GM19372 (cell line): ENCODE measurements around the gene TMOD3.
"Not testable (repeated sequence)": the region's sequence is repeated elsewhere in the genome, so short reads cannot be mapped to it uniquely, and the experiment has no call there.

Experiments
- ATAC-seq: cut with Tn5 transposase; IDR thresholded peaks from one replicate; pipeline ENCODE4 v1.9.1; 2021; ENCODE audit warnings: mild to moderate bottlenecking, low read depth, moderate library complexity; ENCODE audit not compliant: unreplicated experiment

The TMOD3 gene

GRCh38 chr15:51861557-51862359 lies 32.3 kb downstream of the TMOD3 start:
- no peak for ATAC-seq

DNA sequence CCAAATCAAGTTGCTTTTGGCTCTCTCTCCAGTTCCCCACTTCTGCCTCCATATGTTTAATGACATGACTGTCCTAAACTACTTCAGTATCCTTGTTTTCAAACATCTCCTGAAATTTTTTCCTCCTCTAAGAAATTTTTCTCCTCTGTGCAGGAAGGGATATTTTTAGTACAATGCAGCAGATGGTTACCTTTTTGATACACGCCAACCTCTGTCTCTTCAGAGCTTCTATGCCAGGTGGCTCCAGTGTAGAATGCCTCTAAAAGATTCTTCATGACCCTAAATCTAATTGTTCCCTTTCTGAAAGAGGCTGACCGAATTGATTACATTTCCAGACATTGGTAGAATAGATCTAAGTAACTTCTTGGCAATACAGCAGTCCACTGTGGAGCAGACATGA lies 33.7 kb downstream of the TMOD3 start:
- ATAC-seq, result no peak

DNA sequence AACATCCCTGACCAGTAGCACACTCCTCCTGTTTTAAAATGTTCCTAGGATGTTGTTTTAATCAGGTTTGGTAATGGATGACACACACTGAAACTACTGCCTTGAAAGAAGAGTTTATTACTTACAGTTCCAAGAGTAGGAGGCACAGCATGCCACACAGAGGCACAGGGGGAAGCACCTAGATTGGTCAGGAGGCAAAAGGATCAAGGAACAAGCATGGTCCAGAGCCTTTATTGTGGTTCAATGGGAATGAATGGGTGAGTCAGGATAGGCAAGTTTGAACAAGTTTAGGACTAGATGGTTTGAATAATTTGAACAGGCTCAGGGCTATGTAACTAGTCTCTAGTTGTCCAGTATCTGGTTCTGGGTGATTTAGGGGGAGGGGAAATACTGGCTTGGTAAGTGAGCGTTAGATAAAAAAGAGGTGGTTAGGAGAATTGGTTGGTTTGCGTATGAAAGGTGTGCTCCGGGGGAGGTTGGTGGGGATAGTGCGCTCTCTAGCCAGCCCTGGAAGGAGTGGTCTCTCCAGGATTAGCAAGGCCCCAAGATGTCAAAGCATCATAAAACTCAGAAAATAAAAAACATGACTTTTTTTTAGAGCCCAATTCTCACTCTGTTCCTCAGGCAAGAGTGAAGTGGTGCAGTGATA lies 35.1 kb downstream of the TMOD3 start:
- no peak for ATAC-seq

DNA sequence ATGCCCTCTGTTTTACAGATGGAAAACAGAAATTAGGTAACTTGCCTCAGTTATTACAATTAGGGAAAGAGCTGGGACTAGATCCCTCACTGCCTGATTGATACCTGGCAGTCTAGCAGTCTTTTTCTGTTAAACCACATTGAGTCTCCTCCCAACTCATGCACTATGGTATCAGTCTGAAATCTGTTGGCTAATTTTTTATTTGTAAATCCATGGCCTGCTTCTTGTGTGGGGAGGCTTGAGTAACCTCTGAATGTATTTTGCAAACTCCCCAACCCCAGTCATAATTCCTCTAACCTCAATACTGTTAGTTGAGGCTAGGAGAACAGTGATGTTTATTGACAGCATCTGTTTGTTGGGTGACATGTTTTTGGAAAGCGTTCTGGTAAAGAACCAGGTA lies 35.9 kb downstream of the TMOD3 start:
- ATAC-seq, result no peak

GRCh38 chr15:51866161-51866560 lies 36.7 kb downstream of the TMOD3 start:
- ATAC-seq, result no peak

DNA sequence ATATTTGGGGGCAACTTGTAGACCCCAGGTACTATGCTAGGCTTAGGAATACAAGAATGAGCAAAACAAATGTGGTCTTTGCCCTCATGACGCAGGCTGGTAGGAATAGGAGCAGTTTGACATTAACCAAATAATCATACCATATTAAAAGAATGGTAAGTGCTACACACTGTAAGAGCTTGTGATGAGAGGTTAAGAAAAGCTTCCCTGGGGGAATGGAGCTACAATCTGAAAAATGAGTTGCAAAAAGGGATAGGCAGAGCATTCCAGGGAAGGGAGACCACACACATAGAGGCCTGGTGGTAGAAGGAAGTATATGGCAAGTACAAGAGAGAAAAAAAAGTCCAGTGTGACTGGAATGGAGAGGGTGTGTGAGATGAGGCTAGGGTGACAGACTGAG lies 37.3 kb downstream of the TMOD3 start:
- no peak for ATAC-seq

- ATAC-seq, result no peak
Observed at GRCh38 chr15:51869060-51869421, 39.6 kb downstream of the TMOD3 start.

DNA sequence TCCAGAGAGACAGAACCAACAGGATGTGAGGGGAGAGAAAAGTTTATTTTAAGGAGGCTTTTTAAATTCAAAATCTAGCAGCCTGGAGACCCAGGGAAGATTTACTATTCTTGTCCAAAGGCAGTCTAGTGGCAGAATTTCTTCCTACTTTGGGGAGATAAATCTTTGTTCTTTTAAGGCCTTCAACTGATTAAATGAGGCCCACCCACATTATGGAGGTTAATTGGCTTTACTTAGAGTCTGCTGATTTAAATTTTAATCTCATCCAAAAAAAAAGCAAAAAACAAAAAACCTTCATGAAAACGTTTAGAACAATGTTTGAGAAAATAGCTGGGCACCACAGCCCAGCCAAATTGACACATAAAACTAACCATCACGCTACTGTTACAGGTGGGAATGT lies 41.3 kb downstream of the TMOD3 start:
- no peak for ATAC-seq

GRCh38 chr15:51874751-51875644 lies 45.5 kb downstream of the TMOD3 start:
- no peak for ATAC-seq

- ATAC-seq, result no peak
Observed at GRCh38 chr15:51876169-51876568, 46.7 kb downstream of the TMOD3 start.

GRCh38 chr15:51878446-51879386 lies 49.3 kb downstream of the TMOD3 start:
- ATAC-seq, result no peak

- ATAC-seq, result no peak
Observed at GRCh38 chr15:51879555-51879954, 50.1 kb downstream of the TMOD3 start.

DNA sequence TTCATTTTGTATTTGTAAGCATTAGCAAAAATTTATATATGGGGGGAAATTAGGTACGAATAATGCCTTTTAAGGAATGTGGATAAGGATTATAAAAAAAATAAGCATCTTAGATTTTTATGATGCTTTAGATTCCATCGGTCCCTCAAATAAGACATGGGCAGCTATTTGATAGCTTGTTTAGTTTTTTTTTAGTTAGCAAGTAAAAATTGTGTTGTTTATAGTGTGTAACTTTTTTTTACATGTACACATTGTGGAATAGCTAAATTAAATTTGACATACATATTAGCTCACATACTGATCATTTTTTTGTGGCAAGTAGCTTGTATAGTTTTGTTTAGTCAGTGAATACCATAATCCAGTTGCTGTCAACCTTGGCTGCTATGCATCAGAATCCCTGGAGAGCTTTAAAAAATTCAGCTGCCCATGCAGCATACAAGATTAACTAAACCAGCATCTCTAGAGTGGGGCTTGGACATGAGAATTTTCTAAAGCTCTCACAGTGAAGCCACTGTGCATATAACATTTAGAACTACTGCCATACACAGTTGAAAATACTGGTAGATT lies 53.9 kb downstream of the TMOD3 start:
- no peak for ATAC-seq

- no peak for ATAC-seq
Observed at GRCh38 chr15:51884041-51884440, 54.6 kb downstream of the TMOD3 start.

DNA sequence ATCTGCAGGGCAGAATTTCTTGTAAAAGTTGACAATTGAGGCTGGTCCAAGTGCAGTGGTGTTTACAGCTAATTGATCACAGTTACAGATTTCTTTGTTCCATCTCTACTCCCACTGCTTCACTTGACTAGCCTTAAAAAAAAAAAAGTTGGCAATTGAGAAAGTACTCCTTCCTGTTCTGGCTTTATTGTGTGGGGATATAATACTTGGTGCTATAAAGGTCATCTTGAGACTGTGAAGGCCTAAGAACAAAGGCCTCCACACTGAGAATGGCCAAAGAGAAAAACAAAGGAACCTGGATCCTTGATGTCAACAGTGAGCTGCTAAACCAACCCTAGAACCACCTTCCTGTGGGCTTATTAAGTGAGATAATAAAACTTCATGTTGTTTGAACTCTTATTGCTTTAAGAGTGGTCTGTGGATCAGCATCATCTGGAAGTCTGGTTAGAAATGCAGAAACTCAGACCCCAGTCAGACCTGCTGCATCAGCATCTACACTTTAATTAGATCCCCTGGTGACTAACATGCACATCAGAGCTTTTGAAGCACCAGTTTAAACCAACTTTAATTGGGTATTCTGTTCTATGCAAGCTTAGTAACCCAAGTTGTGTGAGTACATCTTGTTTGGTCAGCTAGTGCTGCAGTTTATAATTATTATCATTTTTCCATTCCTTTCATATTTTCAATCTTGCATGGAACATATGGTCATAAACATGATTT lies 55.2 kb downstream of the TMOD3 start:
- no peak for ATAC-seq

GRCh38 chr15:51885758-51886157 lies 56.3 kb downstream of the TMOD3 start:
- not testable (repeated sequence) for ATAC-seq

- ATAC-seq, result no peak
Observed at GRCh38 chr15:51887887-51888592, 58.6 kb downstream of the TMOD3 start.

GRCh38 chr15:51888593-51889195 lies 59.2 kb downstream of the TMOD3 start:
- ATAC-seq, result no peak
